ENCODE measurements around the gene MMP24OS.
"Not testable (repeated sequence)": the region's sequence is repeated elsewhere in the genome, so short reads cannot be mapped to it uniquely, and the experiment has no call there.

MMP24OS gene

GRCh38 chr20:35264755-35265154 lies 13.2 kb downstream of the MMP24OS start:
- Histone ChIP-seq H3K9me3 (ENCODE audit: insufficient read depth, low read depth, low read length) (no peaks in the 10 kb centered on the region), H3K27ac (ENCODE audit: low read length) (no peak overlapping the region), H3K4me1 (ENCODE audit: insufficient read depth, low read length) (peaks cover 24% of the 10 kb centered on the region), H3K9ac (ENCODE audit: low read depth, low read length) (no peak overlapping the region), H3K27me3 (ENCODE audit: insufficient read depth, low read length) (no peaks in the 10 kb centered on the region), H3K36me3 (ENCODE audit: insufficient read depth, low read depth, low read length) (no peaks in the 10 kb centered on the region; the same call in 1 of the 2 replicates), H3K4me3 (ENCODE audit: low read length) (no peak overlapping the region)

GRCh38 chr20:35263532-35264341 lies 14.2 kb downstream of the MMP24OS start:
- Histone ChIP-seq H3K4me1 (ENCODE audit: insufficient read depth, low read length) (peaks cover 26% of the 10 kb centered on the region), H3K4me3 (ENCODE audit: low read length) (peak overlapping the region; percentile 53; the same call in 1 of the 2 replicates), H3K9me3 (ENCODE audit: insufficient read depth, low read depth, low read length) (no peaks in the 10 kb centered on the region), H3K36me3 (ENCODE audit: insufficient read depth, low read depth, low read length) (no peaks in the 10 kb centered on the region), H3K27me3 (ENCODE audit: insufficient read depth, low read length) (no peaks in the 10 kb centered on the region), H3K9ac (ENCODE audit: low read depth, low read length) (peak overlapping the region; percentile 96), H3K27ac (ENCODE audit: low read length) (peak overlapping the region; percentile 100)

GRCh38 chr20:35262731-35263531 lies 15.0 kb downstream of the MMP24OS start:
- not testable (repeated sequence) for H3K27me3 ChIP-seq (ENCODE audit: insufficient read depth, low read length); H3K36me3 ChIP-seq (ENCODE audit: insufficient read depth, low read depth, low read length); H3K9me3 ChIP-seq (ENCODE audit: insufficient read depth, low read depth, low read length)
- H3K4me3 ChIP-seq (ENCODE audit: low read length) = peak overlapping the region; percentile 53; the same call in 1 of the 2 replicates
- peak overlapping the region; percentile 100 for H3K27ac ChIP-seq (ENCODE audit: low read length)
- H3K9ac ChIP-seq (ENCODE audit: low read depth, low read length) = peak overlapping the region; percentile 96
- H3K4me1 ChIP-seq (ENCODE audit: insufficient read depth, low read length) = peaks cover 30% of the 10 kb centered on the region

- peak overlapping the region; percentile 49; the same call in 1 of the 2 replicates for H3K9ac ChIP-seq (ENCODE audit: low read depth, low read length)
- H3K36me3 ChIP-seq (ENCODE audit: insufficient read depth, low read depth, low read length); H3K27me3 ChIP-seq (ENCODE audit: insufficient read depth, low read length); H3K27ac ChIP-seq (ENCODE audit: low read length); H3K9me3 ChIP-seq (ENCODE audit: insufficient read depth, low read depth, low read length); H3K4me3 ChIP-seq (ENCODE audit: low read length): not testable (repeated sequence)
- peaks cover 30% of the 10 kb centered on the region for H3K4me1 ChIP-seq (ENCODE audit: insufficient read depth, low read length)
Observed at GRCh38 chr20:35262321-35262720, 15.6 kb downstream of the MMP24OS start.

GRCh38 chr20:35260426-35260825 lies 17.5 kb downstream of the MMP24OS start:
- H3K4me3 ChIP-seq (ENCODE audit: low read length) = no peak overlapping the region
- peak overlapping the region; percentile 49; the same call in 1 of the 2 replicates for H3K9ac ChIP-seq (ENCODE audit: low read depth, low read length)
- H3K9me3 ChIP-seq (ENCODE audit: insufficient read depth, low read depth, low read length) = no peaks in the 10 kb centered on the region
- H3K36me3 ChIP-seq (ENCODE audit: insufficient read depth, low read depth, low read length) = peaks cover 5% of the 10 kb centered on the region
- H3K27me3 ChIP-seq (ENCODE audit: insufficient read depth, low read length) = no peaks in the 10 kb centered on the region
- peaks cover 27% of the 10 kb centered on the region for H3K4me1 ChIP-seq (ENCODE audit: insufficient read depth, low read length)
- H3K27ac ChIP-seq (ENCODE audit: low read length) = peak overlapping the region; percentile 55

- H3K4me3 ChIP-seq (ENCODE audit: low read length) = no peak overlapping the region
- H3K27ac ChIP-seq (ENCODE audit: low read length) = no peak overlapping the region
- no peaks in the 10 kb centered on the region for H3K27me3 ChIP-seq (ENCODE audit: insufficient read depth, low read length)
- peaks cover 10% of the 10 kb centered on the region for H3K36me3 ChIP-seq (ENCODE audit: insufficient read depth, low read depth, low read length)
- H3K4me1 ChIP-seq (ENCODE audit: insufficient read depth, low read length) = peaks cover 17% of the 10 kb centered on the region; the same call in 1 of the 2 replicates
- H3K9ac ChIP-seq (ENCODE audit: low read depth, low read length) = no peak overlapping the region
- no peaks in the 10 kb centered on the region for H3K9me3 ChIP-seq (ENCODE audit: insufficient read depth, low read depth, low read length)
Observed at GRCh38 chr20:35257175-35257909, 20.6 kb downstream of the MMP24OS start.

- Histone ChIP-seq H3K4me3 (ENCODE audit: low read length) (no peak overlapping the region), H3K9ac (ENCODE audit: low read depth, low read length) (no peak overlapping the region), H3K4me1 (ENCODE audit: insufficient read depth, low read length) (peaks cover 7% of the 10 kb centered on the region; the same call in 1 of the 2 replicates), H3K27me3 (ENCODE audit: insufficient read depth, low read length) (no peaks in the 10 kb centered on the region), H3K36me3 (ENCODE audit: insufficient read depth, low read depth, low read length) (peaks cover 10% of the 10 kb centered on the region), H3K9me3 (ENCODE audit: insufficient read depth, low read depth, low read length) (no peaks in the 10 kb centered on the region), H3K27ac (ENCODE audit: low read length) (no peak overlapping the region)
Observed at GRCh38 chr20:35254448-35254999, 23.4 kb downstream of the MMP24OS start.

GRCh38 chr20:35253010-35253409 lies 24.9 kb downstream of the MMP24OS start:
- no peak overlapping the region for H3K9ac ChIP-seq (ENCODE audit: low read depth, low read length)
- H3K9me3 ChIP-seq (ENCODE audit: insufficient read depth, low read depth, low read length) = no peaks in the 10 kb centered on the region
- no peaks in the 10 kb centered on the region for H3K27me3 ChIP-seq (ENCODE audit: insufficient read depth, low read length)
- peaks cover 10% of the 10 kb centered on the region for H3K36me3 ChIP-seq (ENCODE audit: insufficient read depth, low read depth, low read length)
- H3K27ac ChIP-seq (ENCODE audit: low read length) = no peak overlapping the region
- H3K4me1 ChIP-seq (ENCODE audit: insufficient read depth, low read length) = no peaks in the 10 kb centered on the region
- H3K4me3 ChIP-seq (ENCODE audit: low read length) = no peak overlapping the region

GRCh38 chr20:35252598-35252997 lies 25.3 kb downstream of the MMP24OS start:
- not testable (repeated sequence) for H3K27ac ChIP-seq (ENCODE audit: low read length); H3K9ac ChIP-seq (ENCODE audit: low read depth, low read length); H3K9me3 ChIP-seq (ENCODE audit: insufficient read depth, low read depth, low read length); H3K4me3 ChIP-seq (ENCODE audit: low read length); H3K27me3 ChIP-seq (ENCODE audit: insufficient read depth, low read length); H3K4me1 ChIP-seq (ENCODE audit: insufficient read depth, low read length)
- peaks cover 10% of the 10 kb centered on the region for H3K36me3 ChIP-seq (ENCODE audit: insufficient read depth, low read depth, low read length)

- Histone ChIP-seq H3K36me3 (ENCODE audit: insufficient read depth, low read depth, low read length) (peaks cover 10% of the 10 kb centered on the region), H3K4me3 (ENCODE audit: low read length) (no peak overlapping the region), H3K9me3 (ENCODE audit: insufficient read depth, low read depth, low read length) (no peaks in the 10 kb centered on the region), H3K9ac (ENCODE audit: low read depth, low read length) (no peak overlapping the region), H3K4me1 (ENCODE audit: insufficient read depth, low read length) (no peaks in the 10 kb centered on the region), H3K27me3 (ENCODE audit: insufficient read depth, low read length) (no peaks in the 10 kb centered on the region), H3K27ac (ENCODE audit: low read length) (no peak overlapping the region)
Observed at GRCh38 chr20:35252037-35252461, 25.9 kb downstream of the MMP24OS start.

- Histone ChIP-seq H3K27me3 (ENCODE audit: insufficient read depth, low read length) (no peaks in the 10 kb centered on the region), H3K9ac (ENCODE audit: low read depth, low read length) (no peak overlapping the region), H3K36me3 (ENCODE audit: insufficient read depth, low read depth, low read length) (peaks cover 15% of the 10 kb centered on the region), H3K4me3 (ENCODE audit: low read length) (no peak overlapping the region), H3K27ac (ENCODE audit: low read length) (no peak overlapping the region), H3K9me3 (ENCODE audit: insufficient read depth, low read depth, low read length) (no peaks in the 10 kb centered on the region), H3K4me1 (ENCODE audit: insufficient read depth, low read length) (no peaks in the 10 kb centered on the region)
Observed at GRCh38 chr20:35251613-35251940, 26.3 kb downstream of the MMP24OS start.

All from iPS-20b (cell line).